Left hindlimb (tissue), 1 donor: ENCODE measurements around the gene PHETA2.
"Not testable (repeated sequence)": the region's sequence is repeated elsewhere in the genome, so short reads cannot be mapped to it uniquely, and the experiment has no call there.

Experiments
- DNase-seq: peaks from one replicate; pipeline ENCODE4 v3.0.0-alpha.2; 2018

Gene PHETA2

DNA sequence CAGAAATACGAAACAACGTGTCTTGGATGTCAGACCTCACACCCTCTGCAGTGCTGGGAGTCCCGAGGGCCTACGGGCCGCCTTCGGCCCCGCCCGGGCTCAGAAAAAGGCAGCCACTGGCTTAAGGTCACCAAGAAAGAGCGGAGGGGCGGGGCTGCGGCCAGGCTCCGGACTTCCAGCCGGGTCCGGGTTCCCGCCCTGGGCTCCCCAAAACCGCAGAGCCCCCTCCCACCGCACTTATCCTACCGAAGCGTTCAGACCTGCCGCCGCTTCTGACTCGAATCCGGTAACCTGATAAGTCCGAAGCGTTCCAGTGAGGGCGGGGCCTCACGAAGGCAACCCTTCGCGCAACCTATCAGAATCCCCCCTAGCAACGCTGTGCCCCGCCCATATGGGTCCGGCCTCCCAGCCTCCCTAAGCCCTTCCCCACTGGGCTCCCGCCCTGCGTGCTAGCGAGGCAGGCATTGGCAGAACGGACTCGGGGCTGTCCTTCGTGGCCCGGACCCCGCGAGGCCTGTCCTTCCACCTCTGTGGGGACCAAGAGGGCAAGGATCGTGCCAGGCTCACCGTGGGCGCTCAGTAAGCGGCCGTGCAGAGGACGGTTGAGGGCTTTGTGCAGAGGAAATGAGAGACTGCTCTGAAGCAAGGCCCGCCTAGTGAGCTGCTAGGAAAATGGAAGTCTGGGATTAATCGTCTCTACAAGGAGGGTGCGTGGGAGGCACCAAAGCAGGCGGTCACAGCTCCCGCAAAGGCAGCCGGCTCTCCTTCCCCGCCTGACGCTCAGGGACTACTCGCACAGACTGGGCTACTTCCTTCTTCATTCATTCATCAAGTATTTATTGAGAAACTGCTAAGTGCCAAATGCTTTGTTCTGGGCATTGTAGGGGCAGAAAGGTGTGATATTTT, 3.3 kb upstream of the PHETA2 start, which contains the start of gene NAGA:
Gene NAGA, minus strand, starts transcription at position 296 of the 906 bp plus-strand sequence. CDS start 515 bp downstream, outside the sequence.
- DNase-seq: peak; percentile 97

DNA sequence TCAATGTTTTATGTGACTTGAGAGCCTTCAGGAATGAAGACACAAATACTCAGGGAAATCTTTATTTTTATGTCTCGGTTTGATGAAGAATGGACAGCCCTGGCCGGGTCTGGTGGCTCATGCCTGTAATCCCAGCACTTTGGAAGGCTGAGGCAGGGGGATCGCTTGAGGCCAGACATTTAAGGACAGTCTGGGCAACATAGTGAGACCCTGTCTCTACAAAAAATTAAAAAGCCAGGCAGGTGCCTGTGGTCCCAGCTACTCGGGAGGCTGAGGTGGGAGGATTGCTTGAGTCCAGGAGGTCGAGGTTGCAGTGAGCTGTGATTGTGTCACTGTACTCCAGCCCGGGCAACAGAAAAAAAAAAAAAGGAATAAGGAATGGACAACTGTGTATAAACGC, 2.5 kb upstream of the PHETA2 start:
- not testable (repeated sequence) for DNase-seq

DNA sequence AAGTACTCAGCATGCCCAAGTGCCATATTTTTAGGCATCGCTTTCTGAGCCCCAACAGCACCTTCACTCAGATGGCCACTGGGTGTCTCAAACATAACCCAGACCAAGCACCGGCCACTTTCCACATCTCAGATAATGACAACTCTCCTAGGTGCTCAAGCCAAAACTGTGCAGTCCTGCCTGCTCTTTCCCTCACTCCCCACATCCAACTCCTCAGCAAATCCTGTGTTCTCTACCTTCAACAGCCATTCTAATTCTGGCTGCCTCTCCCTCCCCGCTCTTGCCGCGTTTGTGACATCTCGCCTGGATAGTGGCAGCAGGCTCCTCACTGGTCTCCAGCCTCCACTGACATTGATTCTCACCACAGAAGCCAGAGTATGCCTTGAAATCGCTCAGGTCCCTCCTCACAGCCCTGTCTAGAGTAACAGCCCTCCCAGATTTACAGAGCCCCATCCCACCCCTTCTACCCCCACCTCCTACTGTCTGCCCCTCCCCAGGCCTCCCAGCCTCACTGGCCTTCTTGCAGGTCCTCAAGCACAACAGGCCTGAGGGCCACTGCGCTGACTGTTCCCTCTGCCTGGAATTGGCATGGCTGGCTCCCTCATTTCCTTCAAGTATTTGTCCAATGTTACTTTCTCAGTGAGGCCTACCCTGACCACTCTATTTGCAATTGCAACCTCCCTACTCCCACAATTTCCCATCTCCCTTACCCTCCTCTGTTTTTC, 1.3 kb upstream of the PHETA2 start:
- DNase-seq: no peak

DNA sequence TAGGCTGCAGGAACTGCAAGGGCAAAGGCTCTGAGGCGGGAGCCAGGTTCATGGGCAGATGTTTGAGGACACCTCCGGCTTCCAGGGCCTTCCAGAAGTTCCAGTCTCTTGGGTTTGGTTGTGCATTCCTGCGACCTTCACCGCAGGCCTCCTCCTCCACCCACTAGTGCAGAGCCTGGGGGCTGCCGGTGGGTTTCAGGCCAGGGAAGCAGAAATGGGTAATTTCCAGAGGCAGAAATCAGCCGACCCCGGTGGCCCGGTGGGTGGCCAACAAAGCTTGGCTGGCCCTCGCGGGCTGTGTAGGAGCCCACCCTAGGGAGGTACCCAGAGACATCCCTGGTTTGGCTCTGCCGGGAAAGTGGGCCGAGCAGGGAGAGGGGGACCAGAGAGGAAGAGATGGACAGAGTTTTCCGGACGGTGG, 417 bp upstream of the PHETA2 start:
- no peak for DNase-seq

DNA sequence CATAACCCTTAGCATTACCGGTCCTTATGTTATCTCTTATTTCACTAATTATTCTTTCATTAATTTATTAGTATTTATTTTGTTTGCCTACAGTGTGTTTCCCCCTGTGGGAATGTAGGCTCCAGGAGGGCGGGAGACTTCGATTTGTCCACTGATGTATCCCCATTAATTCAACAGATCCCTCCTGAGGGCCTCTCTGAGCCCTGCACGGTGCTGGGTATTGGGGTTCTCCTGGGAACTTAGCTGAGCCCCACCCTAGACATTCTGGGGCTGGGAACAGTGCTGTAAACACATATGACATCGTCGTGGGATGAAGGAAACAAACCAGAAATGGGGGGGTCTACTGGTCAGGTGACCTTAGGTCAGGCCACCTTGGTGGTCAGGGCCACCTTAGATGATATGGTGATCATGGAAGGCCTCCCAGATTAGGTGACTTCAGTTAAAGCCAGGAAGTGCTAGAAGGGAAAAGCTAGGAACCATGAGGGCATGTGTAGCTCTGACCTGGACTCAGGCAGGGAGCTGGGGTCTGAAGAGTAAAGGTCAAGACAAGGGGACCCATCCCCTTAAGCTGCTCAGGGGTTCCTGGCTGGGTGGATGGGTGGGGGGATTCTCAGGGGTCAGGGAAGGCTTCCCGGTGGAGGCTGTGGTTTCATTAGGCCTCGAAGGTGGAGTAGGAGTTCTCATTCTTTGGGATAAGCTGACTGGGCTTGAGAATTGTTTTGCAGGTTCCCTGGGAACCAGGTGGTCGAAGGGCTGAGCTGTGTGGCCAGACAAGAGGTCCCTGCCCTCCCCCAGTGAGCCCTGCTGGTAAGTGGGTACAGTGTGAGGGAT, 1.0 kb downstream of the PHETA2 start:
- DNase-seq: no peak

DNA sequence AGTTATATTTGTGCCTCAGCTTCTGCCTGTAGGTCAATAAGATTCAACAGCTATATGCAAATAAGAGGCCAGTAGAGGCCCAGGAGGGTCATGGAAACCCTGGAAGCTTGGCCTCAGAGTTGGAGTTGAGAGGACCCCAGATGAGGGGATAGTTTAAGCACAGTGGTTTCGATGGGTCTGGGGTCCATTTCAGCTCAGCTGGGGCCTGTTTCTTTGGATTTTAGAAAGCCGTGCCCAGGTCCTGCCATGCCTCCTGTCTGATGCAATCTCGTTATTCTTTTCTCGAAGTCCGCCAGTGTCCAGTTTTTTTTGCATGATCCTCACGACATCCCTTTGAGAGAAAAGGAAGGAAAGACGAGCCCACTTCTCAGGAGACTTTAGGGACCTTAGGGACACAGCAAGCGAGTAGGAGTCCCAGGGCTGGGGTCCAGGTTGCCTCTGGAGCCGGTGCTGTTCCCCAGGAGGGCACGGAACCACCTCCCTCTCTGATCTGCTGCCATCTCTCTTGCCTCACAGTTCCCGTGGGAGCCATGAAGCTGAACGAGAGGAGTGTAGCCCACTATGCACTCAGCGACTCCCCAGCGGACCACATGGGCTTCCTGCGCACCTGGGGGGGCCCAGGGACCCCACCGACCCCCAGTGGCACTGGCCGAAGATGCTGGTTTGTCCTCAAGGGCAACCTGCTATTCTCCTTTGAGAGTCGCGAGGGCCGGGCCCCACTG, 2.9 kb downstream of the PHETA2 start:
- no peak for DNase-seq

DNA sequence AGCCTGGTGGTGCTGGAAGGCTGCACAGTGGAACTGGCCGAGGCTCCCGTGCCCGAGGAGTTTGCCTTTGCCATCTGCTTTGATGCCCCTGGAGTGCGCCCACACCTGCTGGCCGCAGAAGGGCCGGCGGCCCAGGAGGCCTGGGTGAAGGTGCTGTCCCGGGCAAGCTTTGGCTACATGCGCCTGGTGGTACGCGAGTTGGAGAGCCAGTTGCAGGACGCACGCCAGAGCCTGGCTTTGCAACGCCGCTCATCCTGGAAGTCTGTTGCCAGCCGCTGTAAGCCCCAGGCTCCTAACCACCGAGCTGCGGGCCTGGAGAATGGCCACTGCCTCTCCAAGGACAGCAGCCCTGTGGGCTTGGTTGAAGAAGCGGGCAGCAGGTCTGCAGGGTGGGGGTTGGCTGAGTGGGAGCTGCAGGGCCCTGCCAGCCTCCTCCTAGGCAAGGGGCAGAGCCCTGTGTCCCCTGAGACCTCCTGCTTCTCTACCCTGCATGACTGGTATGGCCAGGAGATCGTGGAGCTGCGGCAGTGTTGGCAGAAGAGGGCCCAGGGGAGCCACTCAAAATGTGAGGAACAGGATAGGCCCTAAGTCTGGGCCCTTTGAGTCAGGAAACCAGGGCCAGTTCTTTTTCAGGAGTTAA, 3.6 kb downstream of the PHETA2 start:
- DNase-seq: no peak

DNA sequence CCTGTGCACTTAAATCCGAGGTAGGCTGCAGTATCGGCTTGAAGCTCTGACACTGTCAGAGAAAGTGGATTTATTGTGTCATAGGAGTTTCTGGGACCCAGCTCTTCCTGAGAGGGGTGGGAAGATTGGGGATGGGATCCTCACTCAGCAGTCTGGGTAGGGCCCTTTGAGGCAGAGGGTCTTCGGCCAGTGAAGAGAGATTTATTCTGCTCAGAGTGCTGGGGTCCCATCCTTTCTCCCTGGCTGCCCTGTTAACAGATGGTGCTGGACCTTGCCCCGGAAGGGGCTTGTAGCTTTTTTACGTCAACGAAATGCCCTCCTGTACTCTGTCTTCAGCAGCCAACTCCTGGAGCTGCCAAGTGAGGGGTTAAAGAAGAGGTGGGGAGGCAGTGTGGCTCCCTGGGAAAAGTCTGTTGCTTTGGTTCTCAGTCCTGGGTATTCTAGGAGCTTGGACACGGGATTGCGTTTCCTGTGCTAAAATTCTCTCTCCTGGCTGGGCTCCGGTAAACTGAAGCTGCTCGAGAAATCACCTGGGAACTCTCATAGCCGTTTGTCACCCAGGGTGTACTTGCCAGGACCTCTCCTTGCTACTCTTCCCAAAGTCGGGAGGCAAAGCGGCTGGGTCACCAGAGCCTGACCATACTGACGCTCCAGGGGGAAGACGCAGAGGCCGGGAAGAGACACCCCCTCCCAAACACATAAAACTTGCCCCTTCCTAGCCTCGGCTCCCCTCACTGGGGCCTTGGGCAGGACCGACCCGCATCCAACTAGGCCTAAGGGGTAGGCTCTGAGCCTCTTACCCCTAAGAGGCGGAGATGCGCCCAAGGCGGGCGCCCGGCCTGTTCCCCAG, 4.6 kb downstream of the PHETA2 start:
- no peak for DNase-seq

DNA sequence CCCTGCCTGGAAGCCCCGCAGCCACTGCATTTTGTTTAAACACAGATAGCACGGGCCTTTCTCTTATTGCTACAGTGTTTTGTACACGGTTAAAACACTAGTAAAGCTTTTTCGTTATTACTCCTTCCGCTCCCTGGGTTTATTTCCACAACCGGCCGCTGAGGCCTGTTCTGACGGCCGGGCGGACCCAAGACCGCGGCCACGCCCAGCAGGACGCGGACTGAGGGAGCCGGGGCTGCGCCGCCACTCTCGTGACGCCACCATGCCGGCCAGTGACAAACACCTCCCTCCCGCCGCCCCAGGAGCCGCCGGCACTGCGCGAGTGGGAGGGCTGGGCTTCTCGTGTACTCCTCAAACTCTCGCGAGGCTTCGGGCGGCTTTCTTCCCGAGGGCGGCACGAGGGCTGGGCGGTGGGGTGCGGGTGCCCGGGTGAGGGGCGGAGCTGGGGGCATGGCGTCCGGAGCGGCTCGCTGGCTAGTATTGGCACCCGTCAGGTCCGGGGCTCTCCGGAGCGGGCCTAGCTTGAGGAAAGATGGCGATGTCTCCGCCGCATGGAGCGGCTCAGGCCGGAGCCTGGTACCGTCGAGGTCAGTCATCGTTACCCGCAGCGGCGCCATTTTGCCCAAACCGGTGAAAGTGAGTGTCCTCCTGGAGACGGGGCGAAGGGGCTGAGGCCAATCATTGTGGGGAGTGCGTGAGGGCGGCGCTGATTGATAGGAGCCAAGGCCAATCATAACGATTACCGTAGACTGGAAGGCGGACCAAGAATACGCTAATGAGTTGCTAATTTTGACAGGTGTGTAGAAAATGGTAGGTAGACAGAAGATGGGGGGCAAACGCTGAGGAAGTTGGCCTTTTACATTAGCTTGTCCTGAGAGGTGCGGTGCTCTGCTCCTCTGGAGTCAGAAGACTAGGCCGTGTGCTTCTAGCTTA, 5.5 kb downstream of the PHETA2 start, which contains the start of gene SMDT1:
Gene SMDT1, plus strand, starts transcription at position 382 of the 933 bp plus-strand sequence. Its CDS starts 69 bp downstream, at position 451.
- DNase-seq: peak; percentile 99

DNA sequence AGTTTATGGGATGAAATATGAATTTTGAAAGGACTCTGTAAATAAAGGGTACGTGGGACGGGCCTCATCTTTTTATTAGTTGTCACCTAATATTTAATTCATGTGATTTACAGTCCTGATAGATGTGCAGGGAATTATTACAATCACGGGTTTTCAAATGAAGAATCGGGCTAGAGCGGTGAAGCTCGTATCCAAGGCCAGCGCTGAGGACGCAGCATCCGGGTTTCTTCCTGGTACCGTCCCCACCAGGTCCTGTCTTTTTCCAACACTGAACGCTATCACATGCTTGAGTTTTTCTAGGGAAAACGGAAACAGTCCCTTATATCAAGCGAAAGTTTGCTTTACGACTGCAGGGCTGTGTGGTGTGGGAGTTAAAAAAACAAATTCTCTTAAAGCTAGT, 6.2 kb downstream of the PHETA2 start:
- DNase-seq: no peak

DNA sequence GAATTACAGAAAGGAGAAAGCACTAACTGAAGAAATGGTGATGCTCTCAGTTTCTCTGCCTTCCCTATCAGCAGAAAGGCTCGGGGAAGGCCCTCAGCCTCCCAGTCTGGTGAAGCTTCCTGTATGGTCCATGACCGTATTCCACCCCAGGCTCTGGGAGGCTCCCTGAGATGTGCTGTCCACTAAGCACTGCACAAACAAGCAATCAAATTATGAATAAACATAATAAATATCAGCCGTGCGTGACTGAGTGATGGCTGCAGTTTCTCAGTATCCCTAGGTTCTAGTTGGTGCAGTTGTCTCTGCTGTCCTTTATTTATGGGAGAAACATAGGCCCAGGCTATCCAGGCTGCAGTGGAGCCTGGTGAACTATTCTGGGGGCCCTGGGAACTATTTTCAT, 9.1 kb downstream of the PHETA2 start:
- DNase-seq: no peak

DNA sequence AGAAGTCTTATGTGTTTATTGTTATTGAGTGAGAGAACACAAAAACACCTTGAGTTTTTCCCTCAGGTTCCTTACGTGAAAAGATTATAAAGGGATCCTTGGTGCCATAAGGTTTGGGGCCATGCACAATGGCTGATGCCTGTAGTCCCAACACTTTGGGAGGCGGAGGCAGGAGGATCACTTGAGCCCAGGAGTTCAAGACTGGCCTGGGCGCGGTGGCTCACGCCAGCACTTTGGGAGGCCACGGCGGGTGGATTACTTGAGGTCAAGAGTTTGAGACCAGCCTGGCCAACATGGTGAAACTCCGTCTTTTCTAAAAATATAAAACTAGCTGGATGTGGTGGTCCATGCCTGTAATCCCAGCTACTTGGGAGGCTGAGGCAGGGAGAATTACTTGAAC, 10.8 kb downstream of the PHETA2 start:
- no peak for DNase-seq

DNA sequence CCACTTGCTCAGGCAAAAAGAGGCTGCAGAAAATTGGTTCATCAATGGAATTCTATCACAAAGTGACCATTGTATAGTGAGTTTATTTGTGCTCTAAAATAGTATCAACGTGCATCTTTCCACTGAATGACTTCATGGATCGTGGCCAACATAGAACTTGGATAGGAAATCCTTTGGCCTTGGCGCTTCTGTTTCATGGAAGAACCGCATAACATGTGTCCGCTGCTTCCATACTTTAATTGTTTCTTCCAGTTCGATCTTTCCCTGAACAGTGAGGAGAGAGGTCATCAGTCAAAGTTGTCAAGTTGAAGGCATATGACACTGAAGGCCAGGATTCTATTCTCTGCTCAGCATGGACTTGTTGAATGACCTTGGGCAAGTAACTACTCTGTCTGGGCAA, 12.0 kb downstream of the PHETA2 start:
- no peak for DNase-seq

DNA sequence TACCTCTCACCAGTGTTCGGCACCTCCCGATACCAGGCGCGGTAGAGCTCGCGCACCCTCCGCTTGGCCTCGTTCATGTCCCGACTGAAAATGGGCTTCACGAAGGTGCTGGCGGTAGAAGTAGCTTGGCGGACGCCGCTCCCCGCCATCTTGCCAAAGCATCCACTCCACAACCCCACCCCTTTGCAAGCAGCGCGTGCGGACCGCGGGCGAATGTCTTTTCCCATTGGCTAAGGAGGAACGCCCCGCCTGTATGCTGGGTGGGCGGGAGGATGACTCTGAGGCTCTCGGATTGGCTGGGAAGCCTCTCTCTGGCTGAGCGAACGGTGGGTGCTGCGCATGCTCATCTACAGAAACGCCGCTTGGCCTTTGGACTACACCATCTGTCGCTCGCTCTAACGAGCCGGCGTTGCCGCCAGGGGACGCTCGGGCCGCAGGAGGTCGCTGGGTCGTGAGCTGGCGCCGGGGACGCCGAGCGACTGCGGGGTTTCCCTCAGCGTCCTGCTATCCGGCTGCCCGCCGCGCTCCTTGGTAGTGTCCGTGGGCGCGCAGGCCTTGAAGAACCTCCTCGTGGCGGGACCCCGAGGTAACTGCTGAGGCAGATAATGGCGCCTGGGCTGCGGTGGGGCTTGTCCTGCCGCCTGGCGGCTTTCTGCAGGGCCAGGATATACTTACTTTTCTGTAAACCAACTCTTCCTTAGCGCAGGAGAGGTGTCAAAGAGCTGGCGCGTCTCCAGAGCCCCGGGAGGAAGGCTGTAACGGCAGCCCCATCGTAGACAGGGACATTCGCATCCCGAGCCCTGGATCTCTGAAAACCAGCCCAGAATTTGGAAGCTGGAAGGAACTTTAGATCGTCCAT, 16.8 kb downstream of the PHETA2 start, which contains the start of gene NDUFA6:
Gene NDUFA6, minus strand, starts transcription at position 177 of the 859 bp plus-strand sequence. Its CDS starts 28 bp downstream, at position 149.
- DNase-seq: peak; percentile 99

DNA sequence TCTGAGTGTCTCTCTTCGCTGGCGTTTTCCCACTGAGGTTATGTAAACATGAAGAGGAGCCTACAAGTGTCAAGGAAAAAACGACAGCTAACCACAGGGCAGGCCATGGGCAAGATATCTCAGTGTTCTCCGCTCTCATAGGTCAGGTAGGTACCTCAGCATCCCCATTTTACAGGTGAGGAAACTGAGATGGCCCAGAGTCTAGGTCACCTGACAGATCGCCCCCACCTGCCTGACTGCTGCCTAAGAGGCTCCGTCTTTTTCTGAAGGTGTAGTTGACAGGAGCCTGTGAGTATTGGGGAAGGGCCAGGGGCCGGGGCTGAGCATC, 17.4 kb downstream of the PHETA2 start:
- no peak for DNase-seq

DNA sequence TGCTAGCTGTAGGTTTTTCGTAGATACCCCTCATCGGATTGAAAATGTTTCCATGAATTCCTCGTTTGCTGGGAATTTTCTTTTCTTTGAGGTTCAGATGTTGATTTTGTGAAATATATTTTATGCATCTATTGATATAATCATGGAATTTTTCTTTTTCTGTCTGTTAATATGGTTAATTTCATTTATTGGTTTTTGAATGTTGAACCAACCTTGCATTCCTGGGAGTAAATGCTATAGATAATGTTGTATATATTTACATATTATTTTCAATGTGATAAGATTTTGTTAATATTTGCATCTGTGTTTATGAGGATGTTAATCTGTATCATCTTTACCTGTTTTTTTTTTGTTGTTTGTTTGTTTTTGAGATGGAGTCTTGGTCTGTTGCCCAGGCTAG, 27.2 kb downstream of the PHETA2 start:
- no peak for DNase-seq

DNA sequence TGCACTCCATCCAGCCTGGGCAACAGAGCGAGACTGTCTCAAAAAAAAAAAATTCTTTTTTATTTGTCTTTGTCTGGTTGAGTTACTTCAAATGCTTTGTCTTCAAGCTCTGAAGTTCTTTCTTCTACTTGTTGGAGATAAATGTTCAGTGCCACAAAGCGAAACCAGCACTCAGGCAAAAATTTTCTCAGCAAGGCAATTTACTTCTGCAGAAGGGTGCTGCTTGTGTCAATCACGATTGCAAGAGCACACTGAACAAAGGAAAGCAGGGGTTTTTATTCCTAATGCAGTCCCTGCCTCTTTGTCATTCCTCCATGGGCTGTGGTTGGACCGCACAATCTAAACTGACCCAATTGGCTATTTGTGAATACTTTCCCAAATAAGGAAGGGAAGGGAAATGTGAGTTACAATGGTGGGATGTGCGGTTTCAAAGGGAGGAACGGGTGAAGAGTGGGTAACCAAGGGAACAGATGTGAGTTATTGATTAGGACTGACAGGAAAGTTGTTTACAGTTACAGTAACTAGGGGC, 30.3 kb downstream of the PHETA2 start:
- not testable (repeated sequence) for DNase-seq

DNA sequence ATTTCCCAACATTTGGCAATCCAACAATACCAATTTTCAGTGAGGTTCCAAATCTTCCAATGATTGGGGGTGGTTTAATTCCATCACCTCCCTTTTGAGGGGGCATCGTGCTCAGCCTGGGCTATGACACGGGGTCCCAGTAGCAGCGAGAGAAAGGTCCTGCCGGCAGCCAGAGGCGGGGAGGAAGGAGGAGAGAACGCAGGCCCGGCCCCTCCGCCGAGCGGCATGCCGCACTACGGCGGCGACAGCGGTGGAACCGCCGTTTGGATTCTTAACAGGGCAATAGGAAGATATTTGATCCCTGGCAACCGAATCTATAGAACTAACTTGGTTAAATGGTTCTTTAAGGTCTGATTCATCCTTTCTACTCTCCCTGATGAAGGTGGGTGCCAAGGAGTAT, 34.8 kb downstream of the PHETA2 start:
- DNase-seq: no peak
